ENCODE measurements around the gene STAB2. TPM values are rescaled to one million over a fixed set of nuclear protein-coding genes. Genes with fewer than 3 reads are reported as not detected.

Gene STAB2
- total and polyA plus RNA-seq, 2 donors (not counting 1 experiment from before 2014, with no cell fraction given), result not detected

- TF ChIP-seq EZH2 (IDR thresholded peaks at IDR 0.05; ENCODE audit: borderline replicate concordance, insufficient read depth, low read depth, low read length, poor library complexity, severe bottlenecking) (no peak), CTCF (IDR thresholded peaks at IDR 0.05) (no peak)
- Histone ChIP-seq H3K4me3 (ENCODE audit: control extremely low read depth in 1 of 5, extremely low read depth in 1 of 5, insufficient read depth in 1 of 5, low read depth in 2 of 5, low read length in 4 of 5) (no peak overlapping the region), H3K9me3 (ENCODE audit: control extremely low read depth in 1 of 3, control insufficient read depth in 2 of 3, insufficient read depth in 1 of 3, low read length in 2 of 3) (peaks cover 0 to 6% (median 0%) of the 10 kb centered on the region in 3 donors), H3K4me1 (ENCODE audit: control insufficient read depth in 2 of 2, insufficient read depth in 2 of 2, low read length in 2 of 2) (peaks cover 3 to 9% of the 10 kb centered on the region in 2 donors), H3K4me2 (replicated peaks; ENCODE audit: low read depth, low read length, poor library complexity, severe bottlenecking) (no peak overlapping the region), H3K79me2 (ENCODE audit: control insufficient read depth, insufficient read depth, low read length) (no peaks in the 10 kb centered on the region), H2AFZ (ENCODE audit: insufficient read depth, low read depth, low read length, poor library complexity, severe bottlenecking) (no peak overlapping the region), H3K9ac (ENCODE audit: low read length) (no peak overlapping the region), H3K27ac (ENCODE audit: low read length in 2 of 2) (no peak overlapping the region), H3K36me3 (replicated peaks in 1 of 2; ENCODE audit: control extremely low read depth in 1 of 2, control insufficient read depth in 1 of 2, extremely low read depth in 1 of 2, insufficient read depth in 2 of 2, low read length in 1 of 2) (no peaks in the 10 kb centered on the region), H3K27me3 (replicated peaks in 1 of 4; ENCODE audit: control extremely low read depth in 1 of 4, control insufficient read depth in 3 of 4, insufficient read depth in 4 of 4, low read length in 3 of 4) (peaks cover 0 to 21% (median 16%) of the 10 kb centered on the region in 4 experiments), H4K20me1 (ENCODE audit: control insufficient read depth, insufficient read depth, low read length, poor library complexity, severe bottlenecking) (no peaks in the 10 kb centered on the region)
- Mint-ChIP-seq H3K27ac (no peak overlapping the region), H3K4me1 (peaks cover 5% of the 10 kb centered on the region), H3K27me3 (peaks cover 46% of the 10 kb centered on the region), H3K9me3 (ENCODE audit: insufficient read depth) (no peaks in the 10 kb centered on the region), H3K4me3 (no peak overlapping the region)
- intact Hi-C loops (cut with micrococcal nuclease), result loop anchor here (10.0 kb wide), 1 partner anchor 526 kb away; no protein-coding TSS in a partner anchor
- no CpG with 5 or more reads among the region's 2 CpGs for WGBS (ENCODE audit: insufficient coverage)
- DNase-seq, result no peak
- ChIA-PET POLR2A (no interaction called here), CTCF (interaction anchor here (0.6 kb wide), 1 partner anchor 61 kb away, joined by 3 read pairs; no protein-coding TSS in a partner anchor)
- no peak for ATAC-seq (ENCODE audit: low read depth)
These were observed 8.1 kb upstream of the STAB2 start for GRCh38 chr12:103578926-103579325.

- no peak for ATAC-seq (ENCODE audit: low read depth)
- POLR2A ChIA-PET, result no interaction called here
- Histone ChIP-seq H2AFZ (ENCODE audit: insufficient read depth, low read depth, low read length, poor library complexity, severe bottlenecking) (no peak overlapping the region), H4K20me1 (ENCODE audit: control insufficient read depth, insufficient read depth, low read length, poor library complexity, severe bottlenecking) (no peaks in the 10 kb centered on the region), H3K27me3 (replicated peaks in 1 of 4; ENCODE audit: control extremely low read depth in 1 of 4, control insufficient read depth in 3 of 4, insufficient read depth in 4 of 4, low read length in 3 of 4) (peaks cover 0 to 16% (median 8%) of the 10 kb centered on the region in 4 experiments), H3K4me2 (replicated peaks; ENCODE audit: low read depth, low read length, poor library complexity, severe bottlenecking) (no peak overlapping the region), H3K4me1 (ENCODE audit: control insufficient read depth in 2 of 2, insufficient read depth in 2 of 2, low read length in 2 of 2) (peaks cover 3 to 7% of the 10 kb centered on the region in 2 donors), H3K9me3 (ENCODE audit: control extremely low read depth in 1 of 3, control insufficient read depth in 2 of 3, insufficient read depth in 1 of 3, low read length in 2 of 3) (peaks cover 0 to 6% (median 0%) of the 10 kb centered on the region in 3 donors), H3K9ac (ENCODE audit: low read length) (no peak overlapping the region), H3K36me3 (replicated peaks in 1 of 2; ENCODE audit: control extremely low read depth in 1 of 2, control insufficient read depth in 1 of 2, extremely low read depth in 1 of 2, insufficient read depth in 2 of 2, low read length in 1 of 2) (no peaks in the 10 kb centered on the region), H3K79me2 (ENCODE audit: control insufficient read depth, insufficient read depth, low read length) (no peaks in the 10 kb centered on the region), H3K4me3 (ENCODE audit: control extremely low read depth in 1 of 5, extremely low read depth in 1 of 5, insufficient read depth in 1 of 5, low read depth in 2 of 5, low read length in 4 of 5) (no peak overlapping the region), H3K27ac (ENCODE audit: low read length in 2 of 2) (no peak overlapping the region)
- intact Hi-C loops (cut with micrococcal nuclease), result no loop called here
- TF ChIP-seq CTCF (IDR thresholded peaks at IDR 0.05) (no peak), EZH2 (IDR thresholded peaks at IDR 0.05; ENCODE audit: borderline replicate concordance, insufficient read depth, low read depth, low read length, poor library complexity, severe bottlenecking) (no peak)
- H3K4me1 Mint-ChIP-seq, result peaks cover 5% of the 10 kb centered on the region
- H3K27ac Mint-ChIP-seq, result no peak overlapping the region
- WGBS (ENCODE audit: insufficient coverage), result 19% methylated on average over 1 of the region's 1 CpG
- no peaks in the 10 kb centered on the region for H3K9me3 Mint-ChIP-seq (ENCODE audit: insufficient read depth)
- H3K4me3 Mint-ChIP-seq, result no peak overlapping the region
- no peak for DNase-seq
- H3K27me3 Mint-ChIP-seq, result peaks cover 46% of the 10 kb centered on the region
- CTCF ChIA-PET, result no interaction called here
These were observed 7.0 kb upstream of the STAB2 start for GRCh38 chr12:103580026-103580425.
